Measurements from ENCODE around the gene ADGRB3. TPM values are rescaled to one million over a fixed set of nuclear protein-coding genes. Genes with fewer than 3 reads are reported as not detected.

ADGRB3 gene
- polyA plus RNA-seq, 3 donors: 0.04 to 0.23 (median 0.05) TPM

- no peak overlapping the region for H3K4me2 ChIP-seq (replicated peaks; ENCODE audit: extremely low read depth, low read length, poor library complexity, severe bottlenecking)
- no peak overlapping the region for H3K27ac ChIP-seq (ENCODE audit: low read depth in 1 of 2, low read length in 2 of 2)
- 100% methylated on average over 1 of the region's 2 CpGs for WGBS (ENCODE audit: insufficient coverage)
- no peaks in the 10 kb centered on the region for H3K79me2 ChIP-seq (ENCODE audit: insufficient read depth, low read length)
- no peak overlapping the region for H2AFZ ChIP-seq (ENCODE audit: insufficient read depth, low read depth, low read length, poor library complexity, severe bottlenecking)
- no peak overlapping the region for H3K9ac ChIP-seq (ENCODE audit: insufficient read depth, low read length, poor library complexity, severe bottlenecking)
- no peak for DNase-seq
- Mint-ChIP-seq H3K9me3 (no peaks in the 10 kb centered on the region), H3K27ac (no peak overlapping the region), H3K27me3 (ENCODE audit: low read depth in 3 of 3) (peaks cover 0 to 3% (median 0%) of the 10 kb centered on the region in 3 donors), H3K4me1 (peaks cover under 1% of the 10 kb centered on the region), H3K4me3 (no peak overlapping the region), H3K36me3 (no peaks in the 10 kb centered on the region)
- no peaks in the 10 kb centered on the region for H3K36me3 ChIP-seq (replicated peaks in 1 of 2; ENCODE audit: control insufficient read depth in 1 of 2, insufficient read depth in 2 of 2, low read length in 2 of 2)
- H3K4me3 ChIP-seq (replicated peaks in 1 of 3; ENCODE audit: low read depth in 2 of 3, low read length in 3 of 3): no peak overlapping the region
- intact Hi-C loops (cut with micrococcal nuclease): no loop called here
- TF ChIP-seq CTCF (IDR thresholded peaks at IDR 0.05): no peak
- H3K27me3 ChIP-seq (ENCODE audit: control insufficient read depth in 2 of 2, insufficient read depth in 2 of 2, low read length in 2 of 2): no peaks in the 10 kb centered on the region
- H3K4me1 ChIP-seq (ENCODE audit: control insufficient read depth in 1 of 2, insufficient read depth in 2 of 2, low read length in 2 of 2): peaks cover 19% of the 10 kb centered on the region in 2 donors
- no peaks in the 10 kb centered on the region for H3K9me3 ChIP-seq (replicated peaks in 1 of 2; ENCODE audit: control insufficient read depth in 1 of 2, insufficient read depth in 1 of 2, low read length in 2 of 2)
- no peaks in the 10 kb centered on the region for H4K20me1 ChIP-seq (ENCODE audit: insufficient read depth, low read length)
Measured at GRCh38 chr6:68760485-68760884, 125.4 kb downstream of the ADGRB3 start.

GRCh38 chr6:68760941-68761676 lies 126.0 kb downstream of the ADGRB3 start:
- H3K27me3 ChIP-seq (ENCODE audit: control insufficient read depth in 2 of 2, insufficient read depth in 2 of 2, low read length in 2 of 2): no peaks in the 10 kb centered on the region
- peaks cover 13 to 14% of the 10 kb centered on the region in 2 donors for H3K4me1 ChIP-seq (ENCODE audit: control insufficient read depth in 1 of 2, insufficient read depth in 2 of 2, low read length in 2 of 2)
- no peaks in the 10 kb centered on the region for H3K79me2 ChIP-seq (ENCODE audit: insufficient read depth, low read length)
- no peak for DNase-seq
- Mint-ChIP-seq H3K9me3 (no peaks in the 10 kb centered on the region), H3K4me3 (no peak overlapping the region), H3K27ac (no peak overlapping the region), H3K27me3 (ENCODE audit: low read depth in 3 of 3) (peaks cover 0 to 3% (median 0%) of the 10 kb centered on the region in 3 donors), H3K36me3 (no peaks in the 10 kb centered on the region), H3K4me1 (no peaks in the 10 kb centered on the region)
- no peak for TF ChIP-seq CTCF (IDR thresholded peaks at IDR 0.05)
- intact Hi-C loops (cut with micrococcal nuclease): no loop called here
- H3K27ac ChIP-seq (ENCODE audit: low read depth in 1 of 2, low read length in 2 of 2): no peak overlapping the region
- no peak overlapping the region for H3K4me3 ChIP-seq (replicated peaks in 1 of 3; ENCODE audit: low read depth in 2 of 3, low read length in 3 of 3)
- H3K9me3 ChIP-seq (replicated peaks in 1 of 2; ENCODE audit: control insufficient read depth in 1 of 2, insufficient read depth in 1 of 2, low read length in 2 of 2): no peaks in the 10 kb centered on the region
- no peak overlapping the region for H3K9ac ChIP-seq (ENCODE audit: insufficient read depth, low read length, poor library complexity, severe bottlenecking)
- H4K20me1 ChIP-seq (ENCODE audit: insufficient read depth, low read length): no peaks in the 10 kb centered on the region
- WGBS (ENCODE audit: insufficient coverage): 100% methylated on average over 3 of the region's 8 CpGs
- H2AFZ ChIP-seq (ENCODE audit: insufficient read depth, low read depth, low read length, poor library complexity, severe bottlenecking): no peak overlapping the region
- no peak overlapping the region for H3K4me2 ChIP-seq (replicated peaks; ENCODE audit: extremely low read depth, low read length, poor library complexity, severe bottlenecking)
- H3K36me3 ChIP-seq (replicated peaks in 1 of 2; ENCODE audit: control insufficient read depth in 1 of 2, insufficient read depth in 2 of 2, low read length in 2 of 2): no peaks in the 10 kb centered on the region
